ENCODE results near the gene KIAA1549.
"Not testable (repeated sequence)": the region's sequence is repeated elsewhere in the genome, so short reads cannot be mapped to it uniquely, and the experiment has no call there.

KIAA1549 gene

GRCh38 chr7:138798836-138799235 lies 182.4 kb downstream of the KIAA1549 start:
- no peak for DNase-seq

GRCh38 chr7:138797715-138798320 lies 183.4 kb downstream of the KIAA1549 start, which contains the start of the genes ATP6V0A4 and TMEM213:
Gene ATP6V0A4 (minus strand): TSS chr7:138798196. CDS start chr7:138771247, 26,949 bp downstream.
Gene TMEM213 (plus strand): TSS chr7:138797994. CDS start chr7:138798105, 111 bp downstream.
- DNase-seq: no peak

- not testable (repeated sequence) for DNase-seq
Observed at GRCh38 chr7:138797046-138797445, 184.1 kb downstream of the KIAA1549 start.

- no peak for DNase-seq
Observed at GRCh38 chr7:138796038-138796615, 185.1 kb downstream of the KIAA1549 start.

- DNase-seq: peak; percentile 1
Observed at GRCh38 chr7:138785587-138786437, 195.4 kb downstream of the KIAA1549 start.

- no peak for DNase-seq
Observed at GRCh38 chr7:138784692-138785091, 196.5 kb downstream of the KIAA1549 start.

Measured in fibroblast of upper back skin (primary cell).